Psoas muscle (tissue), 8 donors: ENCODE measurements around the gene CAMSAP1. TPM values are rescaled to one million over a fixed set of nuclear protein-coding genes. Genes with fewer than 3 reads are reported as not detected.
"Not testable (repeated sequence)": the region's sequence is repeated elsewhere in the genome, so short reads cannot be mapped to it uniquely, and the experiment has no call there.

Experiments
- ATAC-seq, 4 donors: fragments of 200-7000 bp; cut with Tn5 transposase; one replicate each; pipeline ENCODE4 v1.9.1; 2020; ENCODE audit warnings: moderate library complexity in 3 of 4, mild to moderate bottlenecking in 2 of 4
- DNase-seq, 2 donors: peaks; one replicate each; pipeline ENCODE4 v3.0.0-alpha.2; 2020
- H3K27ac ChIP-seq: fragments of 200-600 bp; one replicate; pipeline ENCODE4 v1.8.0; 2022
- H3K27me3 ChIP-seq, 3 donors: fragments of 200-600 bp in 1 of 3; one replicate each; pipeline versions ENCODE4 v1.6.1 to v1.8.0; 2013 to 2022; ENCODE audit warnings: low read length in 2 of 3, mild to moderate bottlenecking in 2 of 3, moderate library complexity in 1 of 3; ENCODE audit not compliant: insufficient read depth in 3 of 3
- H3K36me3 ChIP-seq, 2 donors: fragments of 200-600 bp in 1 of 2; one replicate each; pipeline versions ENCODE4 v1.6.1 to v1.8.0; 2013 to 2022; ENCODE audit warnings: low read depth in 1 of 2, mild to moderate bottlenecking in 1 of 2, moderate library complexity in 1 of 2; ENCODE audit not compliant: insufficient read depth in 1 of 2
- H3K4me1 ChIP-seq: fragments of 200-600 bp; one replicate; pipeline ENCODE4 v1.8.0; 2022
- H3K4me3 ChIP-seq: fragments of 200-600 bp; one replicate; pipeline ENCODE4 v1.8.0; 2022; ENCODE audit warnings: mild to moderate bottlenecking
- H3K9me3 ChIP-seq: fragments of 200-600 bp; one replicate; pipeline ENCODE4 v1.8.0; 2022
- WGBS, 3 donors: extraction: QIAGEN DNeasy Blood & Tissue Kit; methylation state at CpG; one replicate each; pipeline versions ENCODE4 v1.1.6 to v1.1.7; 2013; 5-methylcytosine and 5-hydroxymethylcytosine counted together
- intact Hi-C, 2 donors: fragments of 100-400 bp; cut with DNase I; formaldehyde crosslinking; loops; one replicate each; pipeline versions ENCODE4 v1.11.0 to v1.14.2; 2022
- polyA plus RNA-seq, 3 donors: library from polyadenylated mRNA; stranded (reverse); fragments of 200-250 nt; gene quantifications; one replicate each; pipeline ENCODE4 v1.2.3, GENCODE V29; 2013
- total RNA-seq, 4 donors: library from RNA; stranded (reverse); fragmentation: NEBNext Ultra II Directional in 2 of 4; extraction: Animal tissue kit (Norgen Biotek cat#: 25700) in 2 of 4; gene quantifications; one replicate each; pipeline versions ENCODE4 v1.2.1 to v1.2.4, GENCODE V29; 2021 to 2023
- TF ChIP-seq, protein P1 (sequence below): fragments of 200-600 bp; IDR thresholded peaks from one replicate; pipeline ENCODE4 v1.8.0; 2022; ENCODE audit warnings: antibody characterized with exemption
- donor health status: healthy with polysubstance abuse.
- donor health status: DM: no; HTN: no; CAD: no; lungs with moderate emphysema.
- donor health status: Bipolar disorder and iron deficiency.
- donor health status: healthy.
- donor health status: DM: yes; HTN: yes; CAD: no.
- donor health status: DM: no; HTN: no; CAD: no.
- donor health status: DM: no; HTN: no; CAD: no.
- donor health status: DM: yes; HTN: yes; CAD: no.

CAMSAP1 gene
- total and polyA plus RNA-seq, 7 donors: 21.3 to 51.5 (median 41.5) TPM

DNA sequence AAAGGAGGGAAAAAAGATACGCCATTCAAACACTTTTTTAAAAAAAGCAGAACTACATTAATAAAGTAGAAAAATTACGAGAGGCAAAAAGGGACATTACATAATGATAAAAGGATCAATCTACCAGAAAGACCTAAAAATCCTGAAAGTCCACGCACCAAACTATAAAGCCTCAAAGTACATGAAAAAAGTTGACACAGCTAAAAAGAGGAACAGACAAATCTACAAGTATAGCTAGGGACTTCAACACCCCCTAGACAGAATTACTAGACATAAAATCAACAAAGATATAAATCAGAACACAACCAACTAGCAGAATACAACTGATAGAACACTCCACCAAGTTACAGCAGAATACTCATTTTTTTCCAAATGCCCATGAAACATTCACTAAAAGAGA, 11.1 kb downstream of the CAMSAP1 start:
- TF ChIP-seq, protein P1, sequence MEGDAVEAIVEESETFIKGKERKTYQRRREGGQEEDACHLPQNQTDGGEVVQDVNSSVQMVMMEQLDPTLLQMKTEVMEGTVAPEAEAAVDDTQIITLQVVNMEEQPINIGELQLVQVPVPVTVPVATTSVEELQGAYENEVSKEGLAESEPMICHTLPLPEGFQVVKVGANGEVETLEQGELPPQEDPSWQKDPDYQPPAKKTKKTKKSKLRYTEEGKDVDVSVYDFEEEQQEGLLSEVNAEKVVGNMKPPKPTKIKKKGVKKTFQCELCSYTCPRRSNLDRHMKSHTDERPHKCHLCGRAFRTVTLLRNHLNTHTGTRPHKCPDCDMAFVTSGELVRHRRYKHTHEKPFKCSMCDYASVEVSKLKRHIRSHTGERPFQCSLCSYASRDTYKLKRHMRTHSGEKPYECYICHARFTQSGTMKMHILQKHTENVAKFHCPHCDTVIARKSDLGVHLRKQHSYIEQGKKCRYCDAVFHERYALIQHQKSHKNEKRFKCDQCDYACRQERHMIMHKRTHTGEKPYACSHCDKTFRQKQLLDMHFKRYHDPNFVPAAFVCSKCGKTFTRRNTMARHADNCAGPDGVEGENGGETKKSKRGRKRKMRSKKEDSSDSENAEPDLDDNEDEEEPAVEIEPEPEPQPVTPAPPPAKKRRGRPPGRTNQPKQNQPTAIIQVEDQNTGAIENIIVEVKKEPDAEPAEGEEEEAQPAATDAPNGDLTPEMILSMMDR: no peak
- ATAC-seq (no peak), DNase-seq (no peak)
- H3K9me3 ChIP-seq: no peaks in the 10 kb centered on the region
- peaks cover 19% of the 10 kb centered on the region for H3K4me1 ChIP-seq
- WGBS, 3 donors: 93 to 96% (median 96%) methylated on average over 3 of the region's 3 CpGs
- no peaks in the 10 kb centered on the region for H3K27me3 ChIP-seq
- no peak overlapping the region for H3K4me3 ChIP-seq
- intact Hi-C loops: no loop called here
- H3K27ac ChIP-seq: no peak overlapping the region
- no peaks in the 10 kb centered on the region for H3K36me3 ChIP-seq

- no peak overlapping the region for H3K27ac ChIP-seq
- no peak for ATAC-seq
- DNase-seq: no peak
- H3K4me1 ChIP-seq: peaks cover 28% of the 10 kb centered on the region
- 96 to 99% (median 98%) methylated on average over 4 of the region's 4 CpGs for WGBS, 3 donors
- TF ChIP-seq, protein P1: no peak
- H3K4me3 ChIP-seq: no peak overlapping the region
- H3K27me3 ChIP-seq: no peaks in the 10 kb centered on the region
- no peaks in the 10 kb centered on the region for H3K9me3 ChIP-seq
- intact Hi-C loops: no loop called here
- H3K36me3 ChIP-seq: no peaks in the 10 kb centered on the region
Measured at GRCh38 chr9:135895202-135895848, 12.0 kb downstream of the CAMSAP1 start.

GRCh38 chr9:135893104-135893503, 14.2 kb downstream of the CAMSAP1 start:
- Histone ChIP-seq H3K4me3 (no peak overlapping the region), H3K4me1 (peaks cover 42% of the 10 kb centered on the region), H3K27me3 (no peaks in the 10 kb centered on the region), H3K36me3 (no peaks in the 10 kb centered on the region), H3K27ac (no peak overlapping the region), H3K9me3 (no peaks in the 10 kb centered on the region)
- TF ChIP-seq, protein P1: no peak
- DNase-seq (no peak), ATAC-seq (no peak)
- WGBS, 3 donors: 72 to 85% (median 84%) methylated on average over 1 of the region's 1 CpG
- intact Hi-C loops: no loop called here

- H3K36me3 ChIP-seq, DNase-seq, intact Hi-C loops, H3K27ac ChIP-seq, H3K27me3 ChIP-seq, H3K4me3 ChIP-seq, H3K9me3 ChIP-seq, ATAC-seq: not testable (repeated sequence)
- WGBS, 3 donors: 88 to 92% (median 90%) methylated on average over 6 of the region's 6 CpGs
- H3K4me1 ChIP-seq: peaks cover 47% of the 10 kb centered on the region
Measured at GRCh38 chr9:135892327-135892726, 15.0 kb downstream of the CAMSAP1 start.

- Histone ChIP-seq H3K27me3 (no peaks in the 10 kb centered on the region), H3K9me3 (no peaks in the 10 kb centered on the region), H3K27ac (no peak overlapping the region), H3K4me1 (peaks cover 59% of the 10 kb centered on the region), H3K36me3 (no peaks in the 10 kb centered on the region), H3K4me3 (no peak overlapping the region)
- ATAC-seq: no peak
- no peak for DNase-seq
- intact Hi-C loops: no loop called here
- TF ChIP-seq, protein P1: no peak
- 57 to 73% (median 67%) methylated on average over 8 of the region's 8 CpGs for WGBS, 3 donors
Measured at GRCh38 chr9:135891027-135891631, 16.2 kb downstream of the CAMSAP1 start.
